GM12865 (cell line): ENCODE results near the gene MTHFR.

ENCODE experiments used
- DNase-seq: peaks from one replicate; pipeline ENCODE4 v3.0.0; 2010; ENCODE audit warnings: low read depth
- H3K4me3 ChIP-seq: 2 replicates; pipeline ENCODE4 v1.5.1; 2011; ENCODE audit warnings: mild to moderate bottlenecking, low read depth, low read length, control low read depth
- CTCF ChIP-seq: IDR thresholded peaks from 2 replicates; pipeline ENCODE4 v1.5.1; 2011; ENCODE audit warnings: low read length, control low read depth, low read depth, inconsistent platforms; ENCODE audit not compliant: insufficient read depth; ENCODE audit errors: missing control alignments

MTHFR gene

GRCh38 chr1:11847667-11848372 lies 42.1 kb upstream of the MTHFR start, which contains the start of gene NPPA:
Gene NPPA, minus strand, starts transcription at chr1:11847783. Its CDS starts 99 bp downstream, at chr1:11847684.
- no peak for DNase-seq
- no peak within 1 kb of the TSS for H3K4me3 ChIP-seq
- TF ChIP-seq CTCF = no peak

DNA sequence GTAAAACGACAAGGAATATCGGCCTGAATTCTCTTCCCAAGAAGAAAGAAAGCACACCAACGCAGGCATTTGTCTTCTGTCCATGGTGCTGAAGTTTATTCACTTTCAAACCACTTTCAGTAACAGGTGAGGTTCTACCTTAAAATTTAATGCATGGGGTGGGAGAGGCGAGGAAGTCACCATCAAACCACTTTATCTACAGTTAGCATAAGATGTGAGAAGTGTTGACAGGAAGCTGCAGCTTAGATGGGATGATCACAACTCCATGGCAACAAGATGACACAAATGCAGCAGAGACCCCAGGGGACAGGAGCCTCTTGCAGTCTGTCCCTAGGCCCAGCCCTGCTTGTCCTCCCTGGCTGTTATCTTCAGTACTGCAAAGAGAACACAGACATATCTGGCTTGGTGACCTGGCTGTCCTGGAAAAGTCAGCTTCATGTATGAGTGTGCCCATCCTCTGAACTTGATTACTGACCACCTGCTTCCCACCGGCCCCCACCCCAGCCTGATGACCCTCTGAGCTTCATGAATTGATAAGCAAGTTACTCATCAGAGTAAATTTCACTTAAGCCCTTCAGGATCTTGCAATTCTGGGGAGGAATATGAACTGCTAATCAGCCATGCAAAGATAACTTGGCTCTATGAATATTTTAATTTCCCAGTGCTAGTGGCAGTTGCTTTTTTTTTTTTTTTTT lies 40.0 kb upstream of the MTHFR start:
- DNase-seq = no peak
- no peak overlapping the region for H3K4me3 ChIP-seq
- TF ChIP-seq CTCF = no peak

DNA sequence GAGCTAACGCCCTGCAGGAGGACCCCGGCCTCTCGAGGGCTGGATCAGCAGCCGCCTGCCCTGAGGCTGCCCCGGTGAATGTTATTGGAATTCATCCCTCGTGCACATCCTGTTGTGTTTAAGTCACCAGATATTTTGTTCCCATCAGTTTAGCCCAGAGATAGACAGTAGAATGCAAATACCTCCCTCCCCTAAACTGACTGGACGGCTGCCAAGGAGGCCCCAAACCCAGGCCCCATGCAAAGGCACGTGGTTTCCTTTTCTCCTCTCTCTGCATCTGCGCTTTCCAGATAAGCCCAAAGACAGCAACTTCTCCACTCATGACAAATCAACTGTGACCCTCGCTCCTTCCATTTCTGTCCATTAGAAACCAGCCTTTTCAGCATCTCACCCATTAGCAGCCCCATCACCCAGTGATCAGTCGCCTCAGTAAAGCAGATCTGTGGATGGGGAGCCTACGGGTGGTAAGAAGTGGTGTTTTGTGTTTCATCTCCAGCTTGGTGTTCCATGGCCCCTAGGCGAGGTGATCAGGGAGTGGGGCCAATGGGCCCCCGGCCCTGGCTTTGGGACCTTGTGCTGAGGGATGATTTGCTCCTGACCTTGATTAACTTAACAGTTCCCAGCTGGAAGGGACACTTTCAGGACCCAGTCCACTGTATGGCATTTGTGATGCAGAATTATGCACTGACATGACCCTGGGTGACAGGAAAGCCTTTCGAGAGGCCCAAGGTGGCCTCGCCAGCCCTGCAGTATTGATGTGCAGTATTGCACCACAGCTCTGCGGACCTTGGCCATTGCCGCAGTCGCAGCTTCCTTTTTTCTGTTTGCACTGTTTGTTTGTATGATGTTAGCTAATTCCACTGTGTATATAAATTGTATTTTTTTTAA lies 36.6 kb upstream of the MTHFR start:
- peak; percentile 29 for DNase-seq
- no peak for TF ChIP-seq CTCF
- no peak overlapping the region for H3K4me3 ChIP-seq

DNA sequence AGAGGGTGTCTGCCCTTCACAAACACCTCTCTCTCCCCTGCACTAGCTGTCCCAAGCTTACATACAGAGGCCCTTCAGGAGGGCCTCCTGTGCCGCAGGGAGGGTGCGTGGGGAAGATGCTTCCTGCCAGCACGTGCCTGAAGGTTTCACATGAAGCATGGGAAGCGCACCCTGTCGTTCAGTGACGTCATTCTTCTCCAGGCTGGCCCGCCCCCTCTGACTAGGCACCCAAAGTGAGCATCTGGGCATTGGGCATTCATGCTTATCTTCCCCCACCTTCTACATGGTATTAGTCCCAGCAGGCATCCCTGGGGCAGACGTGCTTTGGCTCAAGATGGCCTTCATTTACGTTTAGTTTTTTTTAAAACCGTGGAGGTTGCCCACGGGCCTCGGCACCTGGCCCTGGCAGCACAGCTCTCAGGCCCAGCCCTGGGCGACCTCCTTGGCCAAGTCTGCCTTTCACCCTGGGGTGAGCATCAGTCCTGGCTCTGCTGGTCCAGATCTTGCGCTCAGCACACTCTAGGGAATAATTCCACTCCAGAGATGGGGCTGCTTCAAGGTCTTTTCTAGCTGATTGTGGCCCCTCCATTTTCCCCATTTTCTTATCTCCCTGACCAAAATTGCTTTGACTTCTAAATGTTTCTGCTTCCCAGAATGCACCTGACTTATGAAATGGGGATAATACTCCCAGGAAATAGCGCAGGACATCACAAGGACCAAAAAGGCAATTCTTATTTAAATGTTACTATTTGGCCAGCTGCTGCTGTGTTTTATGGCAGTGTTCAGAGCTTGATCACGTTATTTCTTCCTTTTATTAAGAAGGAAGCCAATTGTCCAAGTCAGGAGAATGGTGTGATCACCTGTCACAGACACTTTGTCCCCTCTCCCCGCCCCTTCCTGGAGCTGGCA lies 35.7 kb upstream of the MTHFR start:
- no peak overlapping the region for H3K4me3 ChIP-seq
- no peak for DNase-seq
- no peak for TF ChIP-seq CTCF

- DNase-seq = no peak
- TF ChIP-seq CTCF = no peak
- no peak overlapping the region for H3K4me3 ChIP-seq
Observed at GRCh38 chr1:11839727-11840705, 34.3 kb upstream of the MTHFR start.
